HG03108 (cell line): Measurements from ENCODE around the gene NTNG1.

Experiments used
- ATAC-seq: cut with Tn5 transposase; IDR thresholded peaks from one replicate; pipeline ENCODE4 v1.9.1; 2021; ENCODE audit warnings: moderate library complexity; ENCODE audit not compliant: unreplicated experiment

NTNG1 gene

GRCh38 chr1:107487506-107487905 lies 346.7 kb downstream of the NTNG1 start:
- no peak for ATAC-seq

GRCh38 chr1:107491582-107491981 lies 350.7 kb downstream of the NTNG1 start:
- ATAC-seq = no peak

GRCh38 chr1:107493111-107493716 lies 352.4 kb downstream of the NTNG1 start:
- ATAC-seq = no peak

- no peak for ATAC-seq
These were observed 353.2 kb downstream of the NTNG1 start for GRCh38 chr1:107494061-107494460.

- no peak for ATAC-seq
These were observed 355.2 kb downstream of the NTNG1 start for GRCh38 chr1:107496002-107496401.

- ATAC-seq = peak; percentile 96
These were observed 358.4 kb downstream of the NTNG1 start for GRCh38 chr1:107499139-107499744.

GRCh38 chr1:107501081-107501605 lies 360.3 kb downstream of the NTNG1 start:
- ATAC-seq = no peak

- ATAC-seq = no peak
These were observed 369.5 kb downstream of the NTNG1 start for GRCh38 chr1:107510347-107510746.

- no peak for ATAC-seq
These were observed 372.0 kb downstream of the NTNG1 start for GRCh38 chr1:107512836-107513235.

- ATAC-seq = no peak
These were observed 374.0 kb downstream of the NTNG1 start for GRCh38 chr1:107514841-107515240.

- ATAC-seq = no peak
These were observed 374.9 kb downstream of the NTNG1 start for GRCh38 chr1:107515702-107516101.

GRCh38 chr1:107523061-107523460 lies 382.2 kb downstream of the NTNG1 start:
- ATAC-seq = no peak

- no peak for ATAC-seq
These were observed 382.9 kb downstream of the NTNG1 start for GRCh38 chr1:107523736-107524135.

GRCh38 chr1:107524301-107524700 lies 383.5 kb downstream of the NTNG1 start:
- no peak for ATAC-seq

- no peak for ATAC-seq
These were observed 384.3 kb downstream of the NTNG1 start for GRCh38 chr1:107525145-107525544.

GRCh38 chr1:107525961-107526360 lies 385.1 kb downstream of the NTNG1 start:
- ATAC-seq = no peak

GRCh38 chr1:107526524-107527198 lies 385.8 kb downstream of the NTNG1 start:
- ATAC-seq = no peak

- ATAC-seq = peak; percentile 90
These were observed 388.8 kb downstream of the NTNG1 start for GRCh38 chr1:107529511-107530149.

- no peak for ATAC-seq
These were observed 389.7 kb downstream of the NTNG1 start for GRCh38 chr1:107530543-107530942.

GRCh38 chr1:107531065-107531908 lies 390.4 kb downstream of the NTNG1 start:
- ATAC-seq = no peak

- no peak for ATAC-seq
These were observed 391.5 kb downstream of the NTNG1 start for GRCh38 chr1:107532318-107532717.
